SIG-M5 treated with dmso at 0.1 percent for 504 hours (cell line): ENCODE data around the gene AGBL4.
"Not testable (repeated sequence)": the region's sequence is repeated elsewhere in the genome, so short reads cannot be mapped to it uniquely, and the experiment has no call there.

Experiments
- DNase-seq: peaks from one replicate; lab custom pipeline; 2025; ENCODE audit not compliant: unreplicated experiment; lab: John Stamatoyannopoulos, UW

The AGBL4 gene

GRCh38 chr1:49448200-49448599 lies 575.6 kb downstream of the AGBL4 start:
- no peak for DNase-seq

GRCh38 chr1:49436865-49437264 lies 586.9 kb downstream of the AGBL4 start:
- no peak for DNase-seq

GRCh38 chr1:49435291-49435690 lies 588.5 kb downstream of the AGBL4 start:
- DNase-seq = no peak

GRCh38 chr1:49424782-49425181 lies 599.0 kb downstream of the AGBL4 start:
- no peak for DNase-seq

- no peak for DNase-seq
These were observed 607.0 kb downstream of the AGBL4 start for GRCh38 chr1:49416758-49417157.

GRCh38 chr1:49408346-49408745 lies 615.4 kb downstream of the AGBL4 start:
- DNase-seq = no peak

- no peak for DNase-seq
These were observed 626.7 kb downstream of the AGBL4 start for GRCh38 chr1:49397086-49397485.

GRCh38 chr1:49394200-49394599 lies 629.6 kb downstream of the AGBL4 start:
- no peak for DNase-seq

GRCh38 chr1:49389699-49390098 lies 634.1 kb downstream of the AGBL4 start:
- DNase-seq = no peak

- no peak for DNase-seq
These were observed 659.1 kb downstream of the AGBL4 start for GRCh38 chr1:49364676-49365075.

GRCh38 chr1:49363628-49364027 lies 660.1 kb downstream of the AGBL4 start:
- DNase-seq = no peak

GRCh38 chr1:49358036-49358435 lies 665.7 kb downstream of the AGBL4 start:
- DNase-seq = no peak

GRCh38 chr1:49356594-49356993 lies 667.2 kb downstream of the AGBL4 start:
- DNase-seq = no peak

- DNase-seq = no peak
These were observed 672.0 kb downstream of the AGBL4 start for GRCh38 chr1:49351768-49352167.

- peak; percentile 7 for DNase-seq
These were observed 676.9 kb downstream of the AGBL4 start for GRCh38 chr1:49346767-49347349.

- DNase-seq = no peak
These were observed 683.2 kb downstream of the AGBL4 start for GRCh38 chr1:49340576-49340975.

GRCh38 chr1:49339043-49339442 lies 684.7 kb downstream of the AGBL4 start:
- no peak for DNase-seq

- DNase-seq = no peak
These were observed 686.5 kb downstream of the AGBL4 start for GRCh38 chr1:49337251-49337650.

- DNase-seq = no peak
These were observed 689.8 kb downstream of the AGBL4 start for GRCh38 chr1:49333906-49334305.

GRCh38 chr1:49331066-49331852 lies 692.5 kb downstream of the AGBL4 start:
- no peak for DNase-seq

GRCh38 chr1:49323925-49324540 lies 699.7 kb downstream of the AGBL4 start:
- DNase-seq = no peak

- DNase-seq = not testable (repeated sequence)
These were observed 703.3 kb downstream of the AGBL4 start for GRCh38 chr1:49320493-49320892.
